AG09309 (cell line): ENCODE results near the gene NSG2.

Experiments used
- DNase-seq: peaks from one replicate; pipeline ENCODE4 v3.0.0-alpha.2; 2010; ENCODE audit warnings: low read depth
- H3K4me3 ChIP-seq: 2 replicates; pipeline ENCODE4 v1.5.1; 2011; ENCODE audit warnings: mild to moderate bottlenecking, low read depth, low read length, moderate library complexity; ENCODE audit not compliant: control insufficient read depth
- CTCF ChIP-seq: IDR thresholded peaks from 2 replicates; pipeline ENCODE4 v1.5.1; 2011; ENCODE audit warnings: mild to moderate bottlenecking, low read depth, low read length, inconsistent platforms; ENCODE audit not compliant: insufficient read depth, control insufficient read depth; ENCODE audit errors: missing control alignments

Gene NSG2

GRCh38 chr5:174151599-174152181 is 106.2 kb downstream of the NSG2 start:
- no peak for TF ChIP-seq CTCF
- no peak overlapping the region for H3K4me3 ChIP-seq
- DNase-seq = no peak

GRCh38 chr5:174154559-174154958 is 109.1 kb downstream of the NSG2 start:
- TF ChIP-seq CTCF = no peak
- no peak for DNase-seq
- no peak overlapping the region for H3K4me3 ChIP-seq

GRCh38 chr5:174155281-174155680 is 109.8 kb downstream of the NSG2 start:
- H3K4me3 ChIP-seq = no peak overlapping the region
- DNase-seq = no peak
- TF ChIP-seq CTCF = no peak

- TF ChIP-seq CTCF = no peak
- DNase-seq = no peak
- no peak overlapping the region for H3K4me3 ChIP-seq
Observed at GRCh38 chr5:174155706-174156105, 110.2 kb downstream of the NSG2 start.

GRCh38 chr5:174157048-174157447 is 111.5 kb downstream of the NSG2 start:
- no peak overlapping the region for H3K4me3 ChIP-seq
- TF ChIP-seq CTCF = no peak
- DNase-seq = no peak
